ENCODE results near the gene RAB11FIP5. TPM values are rescaled to one million over a fixed set of nuclear protein-coding genes. Genes with fewer than 3 reads are reported as not detected.

RAB11FIP5 gene
- total and polyA plus RNA-seq, 2 donors (not counting 3 experiments of a cell fraction or from before 2014, with no cell fraction given) = 36.6 to 47.0 TPM

GRCh38 chr2:73128841-73129535, 16.2 kb upstream of the RAB11FIP5 start:
- peaks cover 2 to 5% of the 10 kb centered on the region in 2 experiments for H3K27me3 ChIP-seq (ENCODE audit: control insufficient read depth in 2 of 2, insufficient read depth in 2 of 2, low read length in 2 of 2)
- intact Hi-C loops (cut with micrococcal nuclease) = no loop called here
- H3K4me1 ChIP-seq (ENCODE audit: control insufficient read depth, extremely low read depth, insufficient read depth, low read length) = peaks cover 7% of the 10 kb centered on the region
- H3K4me2 ChIP-seq (ENCODE audit: insufficient read depth, low read length) = no peak overlapping the region
- no peak overlapping the region for H3K27ac ChIP-seq (ENCODE audit: insufficient read depth, low read depth, low read length)
- no peaks in the 10 kb centered on the region for H3K36me3 ChIP-seq (ENCODE audit: control insufficient read depth in 2 of 2, extremely low read depth in 1 of 2, insufficient read depth in 2 of 2, low read length in 2 of 2)
- H2AFZ ChIP-seq (ENCODE audit: low read depth, low read length) = no peak overlapping the region
- no peak overlapping the region for H3K4me3 ChIP-seq (replicated peaks in 1 of 3; ENCODE audit: insufficient read depth in 1 of 3, low read depth in 1 of 3, low read length in 3 of 3)
- H4K20me1 ChIP-seq (replicated peaks; ENCODE audit: control insufficient read depth, extremely low read depth, insufficient read depth, low read length) = no peaks in the 10 kb centered on the region
- TF ChIP-seq FOS (IDR thresholded peaks at IDR 0.05; ENCODE audit: borderline replicate concordance, insufficient read depth, low read length) (no peak), MYC (IDR thresholded peaks at IDR 0.05; ENCODE audit: low read depth, low read length) (no peak), GATA2 (IDR thresholded peaks at IDR 0.05; ENCODE audit: insufficient read depth, insufficient read length, low read depth, low read length) (no peak), POLR2AphosphoS5 (IDR thresholded peaks at IDR 0.05; ENCODE audit: insufficient read depth, low read depth, low read length) (no peak), JUN (IDR thresholded peaks at IDR 0.05; ENCODE audit: borderline replicate concordance, insufficient read depth, insufficient read length, low read depth) (no peak), POLR2A (IDR thresholded peaks at IDR 0.05; ENCODE audit: low read depth, low read length) (no peak), EZH2 (IDR thresholded peaks at IDR 0.05; ENCODE audit: borderline replicate concordance, low read depth, low read length, severe bottlenecking) (no peak)
- TF ChIP-seq, protein P1, sequence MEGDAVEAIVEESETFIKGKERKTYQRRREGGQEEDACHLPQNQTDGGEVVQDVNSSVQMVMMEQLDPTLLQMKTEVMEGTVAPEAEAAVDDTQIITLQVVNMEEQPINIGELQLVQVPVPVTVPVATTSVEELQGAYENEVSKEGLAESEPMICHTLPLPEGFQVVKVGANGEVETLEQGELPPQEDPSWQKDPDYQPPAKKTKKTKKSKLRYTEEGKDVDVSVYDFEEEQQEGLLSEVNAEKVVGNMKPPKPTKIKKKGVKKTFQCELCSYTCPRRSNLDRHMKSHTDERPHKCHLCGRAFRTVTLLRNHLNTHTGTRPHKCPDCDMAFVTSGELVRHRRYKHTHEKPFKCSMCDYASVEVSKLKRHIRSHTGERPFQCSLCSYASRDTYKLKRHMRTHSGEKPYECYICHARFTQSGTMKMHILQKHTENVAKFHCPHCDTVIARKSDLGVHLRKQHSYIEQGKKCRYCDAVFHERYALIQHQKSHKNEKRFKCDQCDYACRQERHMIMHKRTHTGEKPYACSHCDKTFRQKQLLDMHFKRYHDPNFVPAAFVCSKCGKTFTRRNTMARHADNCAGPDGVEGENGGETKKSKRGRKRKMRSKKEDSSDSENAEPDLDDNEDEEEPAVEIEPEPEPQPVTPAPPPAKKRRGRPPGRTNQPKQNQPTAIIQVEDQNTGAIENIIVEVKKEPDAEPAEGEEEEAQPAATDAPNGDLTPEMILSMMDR (IDR thresholded peaks at IDR 0.05; ENCODE audit: extremely low read depth in 1 of 2, insufficient read depth in 1 of 2, low read depth in 1 of 2, low read length in 2 of 2) = no peak
- TF ChIP-seq, protein P2, sequence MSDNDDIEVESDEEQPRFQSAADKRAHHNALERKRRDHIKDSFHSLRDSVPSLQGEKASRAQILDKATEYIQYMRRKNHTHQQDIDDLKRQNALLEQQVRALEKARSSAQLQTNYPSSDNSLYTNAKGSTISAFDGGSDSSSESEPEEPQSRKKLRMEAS (IDR thresholded peaks at IDR 0.05; ENCODE audit: insufficient read depth, insufficient read length) = no peak
- DNase-seq (ENCODE audit: low read depth, low spot score) (no peak), FAIRE-seq (no peak)
- H3K9me1 ChIP-seq (replicated peaks; ENCODE audit: control insufficient read depth, extremely low read depth, insufficient read depth, low read length) = no peaks in the 10 kb centered on the region
- H3K79me2 ChIP-seq (ENCODE audit: control insufficient read depth, insufficient read depth, low read length) = no peaks in the 10 kb centered on the region
- BruUV-seq (replicated peaks) = no TSS peak
- dilution Hi-C loops (cut with MboI; ENCODE audit: extremely low pct_ligation_motif_present, low sequenced_read_pairs) = no loop called here
- POLR2A ChIA-PET = no interaction called here
- no peak overlapping the region for H3K9ac ChIP-seq (replicated peaks; ENCODE audit: extremely low read depth, insufficient read depth, low read length)
- H3K9me3 ChIP-seq (replicated peaks; ENCODE audit: control insufficient read depth, insufficient read depth, low read length) = no peaks in the 10 kb centered on the region
- CTCF ChIA-PET = interaction anchor here (1.0 kb wide), 2 partner anchors 15 to 155 kb away, joined by 3 read pairs; no protein-coding TSS in a partner anchor
